OCI-LY3 (cell line): ENCODE measurements around the gene FRMPD2.

Source experiments
- EZH2phosphoT487 ChIP-seq: fragments of 200-600 bp; shearing (Covaris generic); IDR thresholded peaks from 2 replicates; pipeline ENCODE4 v1.6.1; 2018; ENCODE audit warnings: antibody characterized with exemption, mixed run types, low read depth
- TF ChIP-seq, protein P1 (sequence below): fragments of 200-600, 300-600 bp; sonication (generic); IDR thresholded peaks from 2 replicates; pipeline ENCODE4 v1.5.1; 2014; ENCODE audit warnings: antibody characterized with exemption, low read length, low read depth

DNA sequence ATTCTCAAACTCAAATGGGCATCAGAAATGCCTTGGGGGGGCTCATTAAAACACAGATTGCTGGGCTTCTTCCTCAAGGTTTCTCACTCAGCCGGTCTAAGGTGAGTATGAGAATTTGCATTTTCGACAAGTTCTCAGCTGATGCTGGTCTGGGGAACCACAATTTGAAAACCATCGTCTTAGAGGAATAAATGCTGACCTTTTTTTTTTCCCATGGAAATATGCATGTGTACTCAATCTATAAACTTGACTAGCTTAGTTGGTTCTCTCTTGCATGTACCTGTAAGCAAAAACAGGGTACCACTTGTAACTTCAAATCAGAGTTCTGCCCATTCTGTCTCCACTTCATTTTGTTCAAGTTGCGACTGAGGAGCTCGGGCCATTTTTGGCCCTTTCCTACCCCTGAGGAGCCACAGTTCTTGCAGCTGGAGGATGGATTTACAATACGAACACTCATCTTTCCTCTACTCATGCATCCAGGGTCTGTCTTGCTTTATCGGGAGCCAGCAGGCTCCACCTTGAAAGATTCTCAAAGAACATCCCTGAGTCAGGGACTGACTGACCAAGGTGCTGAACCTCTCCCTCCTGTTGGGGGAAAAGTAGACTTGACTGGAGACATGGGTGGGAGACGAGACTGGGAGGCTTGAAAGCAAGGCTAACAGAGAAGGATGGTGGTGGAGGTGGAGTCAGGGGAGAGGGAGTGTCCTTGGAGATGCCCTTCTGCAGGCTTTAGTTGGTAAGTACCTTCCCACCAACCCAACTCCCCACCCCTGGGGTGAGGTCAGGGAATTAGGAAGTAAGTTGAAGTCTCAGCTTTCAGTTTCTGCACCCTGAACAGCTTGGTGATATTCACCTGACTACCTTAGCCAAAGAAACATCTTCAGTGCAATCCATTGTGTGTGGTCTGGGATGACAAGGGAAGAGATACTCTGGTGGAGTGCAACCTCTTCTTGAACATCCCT lies 28.3 kb upstream of the FRMPD2 start:
- TF ChIP-seq, protein P1, sequence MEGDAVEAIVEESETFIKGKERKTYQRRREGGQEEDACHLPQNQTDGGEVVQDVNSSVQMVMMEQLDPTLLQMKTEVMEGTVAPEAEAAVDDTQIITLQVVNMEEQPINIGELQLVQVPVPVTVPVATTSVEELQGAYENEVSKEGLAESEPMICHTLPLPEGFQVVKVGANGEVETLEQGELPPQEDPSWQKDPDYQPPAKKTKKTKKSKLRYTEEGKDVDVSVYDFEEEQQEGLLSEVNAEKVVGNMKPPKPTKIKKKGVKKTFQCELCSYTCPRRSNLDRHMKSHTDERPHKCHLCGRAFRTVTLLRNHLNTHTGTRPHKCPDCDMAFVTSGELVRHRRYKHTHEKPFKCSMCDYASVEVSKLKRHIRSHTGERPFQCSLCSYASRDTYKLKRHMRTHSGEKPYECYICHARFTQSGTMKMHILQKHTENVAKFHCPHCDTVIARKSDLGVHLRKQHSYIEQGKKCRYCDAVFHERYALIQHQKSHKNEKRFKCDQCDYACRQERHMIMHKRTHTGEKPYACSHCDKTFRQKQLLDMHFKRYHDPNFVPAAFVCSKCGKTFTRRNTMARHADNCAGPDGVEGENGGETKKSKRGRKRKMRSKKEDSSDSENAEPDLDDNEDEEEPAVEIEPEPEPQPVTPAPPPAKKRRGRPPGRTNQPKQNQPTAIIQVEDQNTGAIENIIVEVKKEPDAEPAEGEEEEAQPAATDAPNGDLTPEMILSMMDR: no peak
- TF ChIP-seq EZH2phosphoT487: no peak
